ENCODE data around the gene USF2. TPM values are rescaled to one million over a fixed set of nuclear protein-coding genes. Genes with fewer than 3 reads are reported as not detected.

USF2 gene, protein sequence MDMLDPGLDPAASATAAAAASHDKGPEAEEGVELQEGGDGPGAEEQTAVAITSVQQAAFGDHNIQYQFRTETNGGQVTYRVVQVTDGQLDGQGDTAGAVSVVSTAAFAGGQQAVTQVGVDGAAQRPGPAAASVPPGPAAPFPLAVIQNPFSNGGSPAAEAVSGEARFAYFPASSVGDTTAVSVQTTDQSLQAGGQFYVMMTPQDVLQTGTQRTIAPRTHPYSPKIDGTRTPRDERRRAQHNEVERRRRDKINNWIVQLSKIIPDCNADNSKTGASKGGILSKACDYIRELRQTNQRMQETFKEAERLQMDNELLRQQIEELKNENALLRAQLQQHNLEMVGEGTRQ
- polyA plus RNA-seq (104 and 107 TPM in 2 replicates), polyA minus RNA-seq (61.2 and 70.4 TPM in 2 replicates)

DNA sequence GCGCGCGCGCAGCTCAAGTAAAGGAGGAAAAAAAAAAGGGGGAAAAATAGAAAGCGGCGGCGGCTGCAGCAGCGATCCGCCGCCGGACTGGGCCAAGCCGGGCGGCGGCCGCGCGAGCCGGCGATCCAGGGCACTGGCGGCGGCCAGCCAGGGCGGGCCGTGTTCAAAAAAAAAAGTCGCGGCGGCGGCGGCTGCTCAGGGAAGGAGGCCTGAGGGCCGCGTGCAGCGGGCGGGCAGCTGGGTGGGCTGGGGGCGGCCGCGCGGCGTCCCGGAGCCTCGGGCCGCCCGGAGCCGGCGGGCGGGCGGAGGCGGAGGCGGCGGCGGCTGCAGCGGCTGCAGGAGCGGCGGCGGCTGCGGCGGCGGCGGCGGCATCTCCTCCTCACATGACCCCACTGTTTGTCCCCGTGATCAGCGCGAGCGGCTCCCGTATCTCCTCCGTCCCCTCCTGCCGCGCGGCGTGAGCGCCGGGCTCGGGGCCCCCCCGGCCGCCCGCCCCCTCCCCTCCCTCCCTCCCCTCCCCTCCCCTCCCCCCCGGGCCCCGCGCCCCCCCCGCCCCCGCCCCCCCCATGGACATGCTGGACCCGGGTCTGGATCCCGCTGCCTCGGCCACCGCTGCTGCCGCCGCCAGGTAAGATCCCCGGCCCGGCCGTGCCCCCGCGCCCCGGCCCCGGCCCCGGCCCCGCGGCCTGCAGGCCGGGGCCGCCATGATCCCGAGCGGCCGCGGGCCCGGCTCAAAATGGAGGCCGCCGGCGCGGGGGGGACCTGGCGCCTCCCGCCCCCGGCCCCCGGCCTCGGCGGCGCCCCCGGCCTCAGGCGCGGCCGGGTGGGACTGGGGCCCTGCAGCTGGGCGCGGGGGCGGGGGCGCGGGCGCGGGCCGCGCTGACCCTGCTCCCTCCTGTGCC is at the start of gene USF2:
TSS of gene USF2 (plus strand) at position 427 of the 902 bp plus-strand sequence. CDS start at position 567, 140 bp downstream.
- Histone ChIP-seq H3K9ac (ENCODE audit: low read length) (peak within 1 kb of the TSS; percentile 86), H3K27me3 (ENCODE audit: insufficient read depth, low read depth, low read length) (no peaks in the 10 kb centered on the region), H3K9me3 (ENCODE audit: low read length) (no peaks in the 10 kb centered on the region), H3K27ac (ENCODE audit: low read length) (peak within 1 kb of the TSS; percentile 81), H3K79me2 (replicated peaks; ENCODE audit: insufficient read depth, low read length) (peaks cover 6% of the 10 kb centered on the region), H4K20me1 (ENCODE audit: insufficient read depth) (no peaks in the 10 kb centered on the region), H3K4me2 (ENCODE audit: low read length) (peak within 1 kb of the TSS; percentile 94), H3K4me3 (ENCODE audit: low read length) (peak within 1 kb of the TSS; percentile 94), H3K9me2 (ENCODE audit: insufficient read depth, low read length) (no peaks in the 10 kb centered on the region), H3F3A (ENCODE audit: insufficient read depth, low read length, poor library complexity, severe bottlenecking) (no peaks in the 10 kb centered on the region), H3K36me3 (ENCODE audit: insufficient read depth, low read length) (no peaks in the 10 kb centered on the region), H2AFZ (ENCODE audit: low read depth, low read length) (peak within 1 kb of the TSS; percentile 65)
- TF ChIP-seq EP300 (conservative IDR thresholded peaks at IDR 0.05; ENCODE audit: poor library complexity, severe bottlenecking) = no peak
- no peak for TF ChIP-seq TAF1 (IDR thresholded peaks at IDR 0.05; ENCODE audit: low read depth)
- peak; percentile 24 for TF ChIP-seq MXI1 (conservative IDR thresholded peaks at IDR 0.05; ENCODE audit: poor library complexity, severe bottlenecking)
- TF ChIP-seq, protein P1, sequence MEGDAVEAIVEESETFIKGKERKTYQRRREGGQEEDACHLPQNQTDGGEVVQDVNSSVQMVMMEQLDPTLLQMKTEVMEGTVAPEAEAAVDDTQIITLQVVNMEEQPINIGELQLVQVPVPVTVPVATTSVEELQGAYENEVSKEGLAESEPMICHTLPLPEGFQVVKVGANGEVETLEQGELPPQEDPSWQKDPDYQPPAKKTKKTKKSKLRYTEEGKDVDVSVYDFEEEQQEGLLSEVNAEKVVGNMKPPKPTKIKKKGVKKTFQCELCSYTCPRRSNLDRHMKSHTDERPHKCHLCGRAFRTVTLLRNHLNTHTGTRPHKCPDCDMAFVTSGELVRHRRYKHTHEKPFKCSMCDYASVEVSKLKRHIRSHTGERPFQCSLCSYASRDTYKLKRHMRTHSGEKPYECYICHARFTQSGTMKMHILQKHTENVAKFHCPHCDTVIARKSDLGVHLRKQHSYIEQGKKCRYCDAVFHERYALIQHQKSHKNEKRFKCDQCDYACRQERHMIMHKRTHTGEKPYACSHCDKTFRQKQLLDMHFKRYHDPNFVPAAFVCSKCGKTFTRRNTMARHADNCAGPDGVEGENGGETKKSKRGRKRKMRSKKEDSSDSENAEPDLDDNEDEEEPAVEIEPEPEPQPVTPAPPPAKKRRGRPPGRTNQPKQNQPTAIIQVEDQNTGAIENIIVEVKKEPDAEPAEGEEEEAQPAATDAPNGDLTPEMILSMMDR (IDR thresholded peaks at IDR 0.05; ENCODE audit: poor library complexity, severe bottlenecking) = no peak
- peak; percentile 75 for TF ChIP-seq POLR2AphosphoS5 (IDR thresholded peaks at IDR 0.05)
- TF ChIP-seq, protein P2, sequence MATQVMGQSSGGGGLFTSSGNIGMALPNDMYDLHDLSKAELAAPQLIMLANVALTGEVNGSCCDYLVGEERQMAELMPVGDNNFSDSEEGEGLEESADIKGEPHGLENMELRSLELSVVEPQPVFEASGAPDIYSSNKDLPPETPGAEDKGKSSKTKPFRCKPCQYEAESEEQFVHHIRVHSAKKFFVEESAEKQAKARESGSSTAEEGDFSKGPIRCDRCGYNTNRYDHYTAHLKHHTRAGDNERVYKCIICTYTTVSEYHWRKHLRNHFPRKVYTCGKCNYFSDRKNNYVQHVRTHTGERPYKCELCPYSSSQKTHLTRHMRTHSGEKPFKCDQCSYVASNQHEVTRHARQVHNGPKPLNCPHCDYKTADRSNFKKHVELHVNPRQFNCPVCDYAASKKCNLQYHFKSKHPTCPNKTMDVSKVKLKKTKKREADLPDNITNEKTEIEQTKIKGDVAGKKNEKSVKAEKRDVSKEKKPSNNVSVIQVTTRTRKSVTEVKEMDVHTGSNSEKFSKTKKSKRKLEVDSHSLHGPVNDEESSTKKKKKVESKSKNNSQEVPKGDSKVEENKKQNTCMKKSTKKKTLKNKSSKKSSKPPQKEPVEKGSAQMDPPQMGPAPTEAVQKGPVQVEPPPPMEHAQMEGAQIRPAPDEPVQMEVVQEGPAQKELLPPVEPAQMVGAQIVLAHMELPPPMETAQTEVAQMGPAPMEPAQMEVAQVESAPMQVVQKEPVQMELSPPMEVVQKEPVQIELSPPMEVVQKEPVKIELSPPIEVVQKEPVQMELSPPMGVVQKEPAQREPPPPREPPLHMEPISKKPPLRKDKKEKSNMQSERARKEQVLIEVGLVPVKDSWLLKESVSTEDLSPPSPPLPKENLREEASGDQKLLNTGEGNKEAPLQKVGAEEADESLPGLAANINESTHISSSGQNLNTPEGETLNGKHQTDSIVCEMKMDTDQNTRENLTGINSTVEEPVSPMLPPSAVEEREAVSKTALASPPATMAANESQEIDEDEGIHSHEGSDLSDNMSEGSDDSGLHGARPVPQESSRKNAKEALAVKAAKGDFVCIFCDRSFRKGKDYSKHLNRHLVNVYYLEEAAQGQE (IDR thresholded peaks at IDR 0.05; ENCODE audit: borderline replicate concordance) = no peak
- TF ChIP-seq RAD21 (conservative IDR thresholded peaks at IDR 0.05) = no peak
- no peak for TF ChIP-seq SMC3 (conservative IDR thresholded peaks at IDR 0.05; ENCODE audit: poor library complexity)
- no peak for TF ChIP-seq EZH2 (IDR thresholded peaks at IDR 0.05; ENCODE audit: borderline replicate concordance, insufficient read depth, low read length, poor library complexity, severe bottlenecking)

DNA sequence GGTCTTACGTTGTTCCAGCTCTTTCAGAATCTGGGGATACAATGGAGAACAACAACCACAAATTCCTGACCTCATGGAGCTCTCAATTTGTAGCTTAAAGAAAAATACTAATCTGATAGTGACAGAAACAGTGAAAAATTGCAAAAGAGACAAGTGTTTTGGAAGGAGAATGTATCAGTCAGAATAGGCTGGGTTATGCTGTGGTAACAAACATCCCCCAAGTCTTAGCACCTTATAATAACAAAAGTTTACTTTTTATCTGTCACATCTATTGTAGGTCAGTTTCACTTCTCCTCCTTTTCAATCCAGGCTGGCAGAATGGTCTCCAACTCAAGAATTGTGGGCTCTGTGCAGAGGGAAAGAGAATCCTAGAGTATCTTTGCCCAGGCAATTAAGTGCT is 49.8 kb upstream of the USF2 start:
- H3K4me2 ChIP-seq (ENCODE audit: low read length) = no peak overlapping the region
- H3K9me2 ChIP-seq (ENCODE audit: insufficient read depth, low read length) = no peaks in the 10 kb centered on the region
- no peak overlapping the region for H3K27ac ChIP-seq (ENCODE audit: low read length)
- no peaks in the 10 kb centered on the region for H3K36me3 ChIP-seq (ENCODE audit: insufficient read depth, low read length)
- TF ChIP-seq, protein P1 (IDR thresholded peaks at IDR 0.05; ENCODE audit: poor library complexity, severe bottlenecking) = no peak
- no peak for TF ChIP-seq POLR2AphosphoS5 (IDR thresholded peaks at IDR 0.05)
- TF ChIP-seq, protein P2 (IDR thresholded peaks at IDR 0.05; ENCODE audit: borderline replicate concordance) = no peak
- TF ChIP-seq MXI1 (conservative IDR thresholded peaks at IDR 0.05; ENCODE audit: poor library complexity, severe bottlenecking) = no peak
- no peak for TF ChIP-seq EZH2 (IDR thresholded peaks at IDR 0.05; ENCODE audit: borderline replicate concordance, insufficient read depth, low read length, poor library complexity, severe bottlenecking)
- no peak for TF ChIP-seq RAD21 (conservative IDR thresholded peaks at IDR 0.05)
- no peak for TF ChIP-seq SMC3 (conservative IDR thresholded peaks at IDR 0.05; ENCODE audit: poor library complexity)
- no peak for TF ChIP-seq TAF1 (IDR thresholded peaks at IDR 0.05; ENCODE audit: low read depth)
- no peak for TF ChIP-seq EP300 (conservative IDR thresholded peaks at IDR 0.05; ENCODE audit: poor library complexity, severe bottlenecking)
- H3F3A ChIP-seq (ENCODE audit: insufficient read depth, low read length, poor library complexity, severe bottlenecking) = no peaks in the 10 kb centered on the region
- no peak overlapping the region for H3K9ac ChIP-seq (ENCODE audit: low read length)
- no peaks in the 10 kb centered on the region for H4K20me1 ChIP-seq (ENCODE audit: insufficient read depth)
- no peaks in the 10 kb centered on the region for H3K79me2 ChIP-seq (replicated peaks; ENCODE audit: insufficient read depth, low read length)
- H3K4me3 ChIP-seq (ENCODE audit: low read length) = no peak overlapping the region
- H3K27me3 ChIP-seq (ENCODE audit: insufficient read depth, low read depth, low read length) = no peaks in the 10 kb centered on the region
- no peak overlapping the region for H2AFZ ChIP-seq (ENCODE audit: low read depth, low read length)
- H3K9me3 ChIP-seq (ENCODE audit: low read length) = no peaks in the 10 kb centered on the region

Measured in neural cell (in vitro differentiated cells).